ENCODE results near the gene MRM2.
A peak's percentile ranks its signal among the peaks of the same experiment; 100 is the strongest.
"Not testable (repeated sequence)": the region's sequence is repeated elsewhere in the genome, so short reads cannot be mapped to it uniquely, and the experiment has no call there.

Gene MRM2

DNA sequence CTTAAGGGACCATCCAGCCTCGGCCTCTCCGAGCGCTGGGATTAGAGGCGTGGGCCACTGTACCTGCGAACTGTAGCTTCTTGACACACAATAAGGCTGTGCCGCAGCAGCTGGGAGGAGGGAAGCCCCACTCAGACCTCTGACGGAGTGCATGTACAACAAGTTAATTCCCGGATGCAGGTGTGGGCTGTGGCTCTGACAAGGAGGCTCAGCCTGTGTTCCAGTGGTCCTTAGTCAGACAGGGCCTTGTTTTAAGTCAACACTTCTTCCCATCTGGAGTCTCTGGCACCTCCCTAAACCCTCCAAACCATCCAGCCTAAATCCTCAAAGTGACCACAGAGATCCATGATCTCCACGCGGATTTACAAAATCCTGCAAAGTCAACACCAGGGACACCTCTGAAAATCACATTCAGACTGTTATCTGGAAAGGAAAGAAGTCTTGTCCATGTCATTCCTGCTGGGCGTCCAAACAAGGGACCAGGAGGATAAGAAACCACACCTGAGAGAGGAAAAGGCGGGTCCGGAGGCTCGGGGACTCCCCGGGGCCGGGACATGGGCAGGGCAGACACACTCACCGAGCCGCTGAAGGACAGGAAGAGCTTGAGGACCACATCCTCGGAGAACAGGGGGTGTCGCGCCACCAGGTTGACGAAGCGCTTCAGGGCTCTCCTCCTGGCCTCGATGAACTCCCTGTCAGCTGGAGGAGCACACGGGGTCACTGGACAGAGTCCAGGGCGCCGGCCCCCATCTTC is 29.4 kb upstream of the MRM2 start:
- peaks cover 12% of the 10 kb centered on the region for H3K36me3 ChIP-seq
- H3K27me3 ChIP-seq (ENCODE audit: insufficient read depth, low read depth, severe bottlenecking) = no peaks in the 10 kb centered on the region
- no peaks in the 10 kb centered on the region for H3K9me3 ChIP-seq (ENCODE audit: severe bottlenecking)
- TF ChIP-seq, protein P1, sequence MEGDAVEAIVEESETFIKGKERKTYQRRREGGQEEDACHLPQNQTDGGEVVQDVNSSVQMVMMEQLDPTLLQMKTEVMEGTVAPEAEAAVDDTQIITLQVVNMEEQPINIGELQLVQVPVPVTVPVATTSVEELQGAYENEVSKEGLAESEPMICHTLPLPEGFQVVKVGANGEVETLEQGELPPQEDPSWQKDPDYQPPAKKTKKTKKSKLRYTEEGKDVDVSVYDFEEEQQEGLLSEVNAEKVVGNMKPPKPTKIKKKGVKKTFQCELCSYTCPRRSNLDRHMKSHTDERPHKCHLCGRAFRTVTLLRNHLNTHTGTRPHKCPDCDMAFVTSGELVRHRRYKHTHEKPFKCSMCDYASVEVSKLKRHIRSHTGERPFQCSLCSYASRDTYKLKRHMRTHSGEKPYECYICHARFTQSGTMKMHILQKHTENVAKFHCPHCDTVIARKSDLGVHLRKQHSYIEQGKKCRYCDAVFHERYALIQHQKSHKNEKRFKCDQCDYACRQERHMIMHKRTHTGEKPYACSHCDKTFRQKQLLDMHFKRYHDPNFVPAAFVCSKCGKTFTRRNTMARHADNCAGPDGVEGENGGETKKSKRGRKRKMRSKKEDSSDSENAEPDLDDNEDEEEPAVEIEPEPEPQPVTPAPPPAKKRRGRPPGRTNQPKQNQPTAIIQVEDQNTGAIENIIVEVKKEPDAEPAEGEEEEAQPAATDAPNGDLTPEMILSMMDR (IDR thresholded peaks at IDR 0.05; ENCODE audit: low read depth, low read length) = no peak
- H3K4me3 ChIP-seq (ENCODE audit: low read depth, low read length) = peak overlapping the region; percentile 18
- DNase-seq = peak; percentile 67
- peak overlapping the region; percentile 73 for H3K27ac ChIP-seq

DNA sequence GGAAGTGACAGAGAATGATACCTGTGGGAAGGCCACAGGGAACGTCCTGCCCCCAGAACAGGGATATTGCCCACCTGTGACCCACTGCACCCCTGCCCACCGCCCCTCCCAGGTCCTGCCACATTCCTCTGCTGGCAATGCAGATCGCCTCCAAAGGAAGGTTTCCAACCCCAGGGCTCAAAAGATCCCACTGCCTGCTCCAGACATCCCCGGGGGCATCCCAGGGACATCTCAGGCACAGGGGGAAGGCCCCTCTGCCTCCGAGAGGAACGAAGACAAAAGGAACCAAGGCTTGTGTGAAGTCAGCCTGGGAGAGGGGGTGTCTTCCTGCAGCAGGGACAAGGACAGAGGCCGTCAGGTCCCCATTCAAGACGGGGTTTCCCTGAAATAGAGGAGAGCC is 28.5 kb upstream of the MRM2 start:
- DNase-seq = no peak
- Histone ChIP-seq H3K9me3 (ENCODE audit: severe bottlenecking) (no peaks in the 10 kb centered on the region), H3K4me3 (ENCODE audit: low read depth, low read length) (no peak overlapping the region), H3K27ac (peak overlapping the region; percentile 73), H3K36me3 (peaks cover 12% of the 10 kb centered on the region), H3K27me3 (ENCODE audit: insufficient read depth, low read depth, severe bottlenecking) (no peaks in the 10 kb centered on the region)
- TF ChIP-seq, protein P1 (IDR thresholded peaks at IDR 0.05; ENCODE audit: low read depth, low read length) = no peak

DNA sequence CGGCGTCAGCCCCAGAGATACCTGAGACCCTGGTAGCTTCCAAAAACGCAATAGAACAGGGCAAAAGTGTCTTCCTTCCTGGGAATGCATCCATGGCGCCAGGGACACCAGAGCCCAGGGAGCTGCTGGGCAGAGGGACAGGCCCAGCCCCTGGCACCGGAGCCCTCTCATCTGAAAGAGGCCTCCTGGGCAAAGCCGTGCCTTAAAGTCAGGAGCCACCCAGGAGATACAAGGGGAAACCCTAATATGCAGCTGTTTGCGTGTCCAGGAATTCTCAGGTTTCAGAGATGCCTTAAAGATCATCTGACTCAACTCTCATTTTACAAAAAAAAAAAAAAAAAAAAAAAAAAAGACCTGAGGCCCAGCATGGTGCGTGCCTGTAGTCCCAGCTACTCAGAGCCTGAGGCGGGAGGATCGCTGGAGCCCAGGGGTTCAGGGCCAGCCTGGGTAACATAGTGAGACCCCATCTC is 28.0 kb upstream of the MRM2 start:
- TF ChIP-seq, protein P1 (IDR thresholded peaks at IDR 0.05; ENCODE audit: low read depth, low read length) = no peak
- Histone ChIP-seq H3K36me3 (peaks cover 12% of the 10 kb centered on the region), H3K9me3 (ENCODE audit: severe bottlenecking) (no peaks in the 10 kb centered on the region), H3K27me3 (ENCODE audit: insufficient read depth, low read depth, severe bottlenecking) (no peaks in the 10 kb centered on the region), H3K27ac (peak overlapping the region; percentile 73), H3K4me3 (ENCODE audit: low read depth, low read length) (no peak overlapping the region)
- no peak for DNase-seq

- not testable (repeated sequence) for H3K27me3 ChIP-seq (ENCODE audit: insufficient read depth, low read depth, severe bottlenecking); DNase-seq; H3K9me3 ChIP-seq (ENCODE audit: severe bottlenecking); H3K4me3 ChIP-seq (ENCODE audit: low read depth, low read length)
- H3K36me3 ChIP-seq = peaks cover 14% of the 10 kb centered on the region
- peak overlapping the region; percentile 73 for H3K27ac ChIP-seq
Observed at GRCh38 chr7:2269089-2269990, 27.3 kb upstream of the MRM2 start.

DNA sequence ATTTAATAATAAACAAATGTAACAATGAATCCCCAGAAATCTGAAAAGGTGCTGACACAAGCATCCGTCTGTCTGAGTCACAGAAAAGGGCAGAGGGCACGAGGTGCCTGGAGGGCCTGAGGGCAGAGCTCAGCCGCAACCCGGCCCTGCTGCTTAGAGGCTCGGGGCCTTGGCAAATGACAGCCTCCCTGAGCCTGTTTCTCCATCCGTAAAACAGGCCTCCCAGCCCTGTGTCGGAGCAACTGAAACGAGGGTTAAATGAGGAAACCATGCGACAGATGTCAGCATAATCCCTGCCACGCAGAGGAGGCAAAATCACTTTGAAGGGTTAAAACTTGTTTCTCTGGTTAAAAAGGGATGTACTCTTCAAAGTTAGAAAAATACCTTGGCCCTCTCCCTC is 24.9 kb upstream of the MRM2 start:
- TF ChIP-seq, protein P1 (IDR thresholded peaks at IDR 0.05; ENCODE audit: low read depth, low read length) = no peak
- H3K9me3 ChIP-seq (ENCODE audit: severe bottlenecking) = no peaks in the 10 kb centered on the region
- no peak overlapping the region for H3K4me3 ChIP-seq (ENCODE audit: low read depth, low read length)
- H3K36me3 ChIP-seq = peaks cover 27% of the 10 kb centered on the region
- DNase-seq = peak; percentile 82
- no peaks in the 10 kb centered on the region for H3K27me3 ChIP-seq (ENCODE audit: insufficient read depth, low read depth, severe bottlenecking)
- peak overlapping the region; percentile 95 for H3K27ac ChIP-seq

DNA sequence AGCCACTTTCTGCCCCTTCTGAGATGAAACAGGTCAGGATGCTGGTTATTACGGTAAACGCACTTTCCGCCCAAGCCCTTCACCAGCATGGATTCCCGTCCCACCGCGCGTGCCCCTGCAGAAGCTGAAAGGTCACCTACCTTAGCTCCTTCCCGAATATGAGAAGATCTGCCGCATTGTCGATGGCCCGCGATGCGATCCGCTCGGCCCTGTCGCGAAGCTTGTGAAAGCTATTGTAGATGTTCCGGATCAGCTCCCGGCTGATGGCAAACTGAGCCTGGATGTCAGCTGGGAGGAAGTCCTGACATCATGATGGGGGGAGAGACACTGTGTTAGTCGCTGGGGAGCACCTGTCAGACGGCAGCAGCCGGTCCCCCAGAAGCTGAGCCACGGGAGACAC is 22.2 kb upstream of the MRM2 start:
- TF ChIP-seq, protein P1 (IDR thresholded peaks at IDR 0.05; ENCODE audit: low read depth, low read length) = no peak
- no peak for DNase-seq
- Histone ChIP-seq H3K27ac (no peak overlapping the region), H3K9me3 (ENCODE audit: severe bottlenecking) (no peaks in the 10 kb centered on the region), H3K36me3 (peaks cover 37% of the 10 kb centered on the region), H3K27me3 (ENCODE audit: insufficient read depth, low read depth, severe bottlenecking) (no peaks in the 10 kb centered on the region), H3K4me3 (ENCODE audit: low read depth, low read length) (no peak overlapping the region)

Data from WERI-Rb-1 (cell line).